ENCODE results near the gene GRIK4. TPM values are rescaled to one million over a fixed set of nuclear protein-coding genes. Genes with fewer than 3 reads are reported as not detected.

The GRIK4 gene
- total RNA-seq, 2 donors from 2014 or later, result 0.05 to 1.7 TPM

- peak; percentile 24 for DNase-seq (ENCODE audit: low spot score)
- H3K4me3 ChIP-seq, result peak overlapping the region; percentile 32 to 45
- intact Hi-C loops (cut with DNase I), result no loop called here
- H3K4me1 ChIP-seq (replicated peaks), result peaks cover 3% of the 10 kb centered on the region
- WGBS, result 3% methylated on average over 60 of the region's 72 CpGs
- H3K36me3 ChIP-seq, result no peaks in the 10 kb centered on the region
- TF ChIP-seq POLR2AphosphoS5 (IDR thresholded peaks at IDR 0.05), result no peak
- TF ChIP-seq, protein P1, sequence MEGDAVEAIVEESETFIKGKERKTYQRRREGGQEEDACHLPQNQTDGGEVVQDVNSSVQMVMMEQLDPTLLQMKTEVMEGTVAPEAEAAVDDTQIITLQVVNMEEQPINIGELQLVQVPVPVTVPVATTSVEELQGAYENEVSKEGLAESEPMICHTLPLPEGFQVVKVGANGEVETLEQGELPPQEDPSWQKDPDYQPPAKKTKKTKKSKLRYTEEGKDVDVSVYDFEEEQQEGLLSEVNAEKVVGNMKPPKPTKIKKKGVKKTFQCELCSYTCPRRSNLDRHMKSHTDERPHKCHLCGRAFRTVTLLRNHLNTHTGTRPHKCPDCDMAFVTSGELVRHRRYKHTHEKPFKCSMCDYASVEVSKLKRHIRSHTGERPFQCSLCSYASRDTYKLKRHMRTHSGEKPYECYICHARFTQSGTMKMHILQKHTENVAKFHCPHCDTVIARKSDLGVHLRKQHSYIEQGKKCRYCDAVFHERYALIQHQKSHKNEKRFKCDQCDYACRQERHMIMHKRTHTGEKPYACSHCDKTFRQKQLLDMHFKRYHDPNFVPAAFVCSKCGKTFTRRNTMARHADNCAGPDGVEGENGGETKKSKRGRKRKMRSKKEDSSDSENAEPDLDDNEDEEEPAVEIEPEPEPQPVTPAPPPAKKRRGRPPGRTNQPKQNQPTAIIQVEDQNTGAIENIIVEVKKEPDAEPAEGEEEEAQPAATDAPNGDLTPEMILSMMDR (IDR thresholded peaks at IDR 0.05), result peak in 1 of 4 experiments; percentile 26
- H3K27ac ChIP-seq, result peak overlapping the region; percentile 35 to 53
- H3K27me3 ChIP-seq (replicated peaks; ENCODE audit: insufficient read depth), result no peaks in the 10 kb centered on the region
- no peaks in the 10 kb centered on the region for H3K9me3 ChIP-seq
Measured at GRCh38 chr11:120985718-120986569, 474.4 kb downstream of the GRIK4 start.

DNA sequence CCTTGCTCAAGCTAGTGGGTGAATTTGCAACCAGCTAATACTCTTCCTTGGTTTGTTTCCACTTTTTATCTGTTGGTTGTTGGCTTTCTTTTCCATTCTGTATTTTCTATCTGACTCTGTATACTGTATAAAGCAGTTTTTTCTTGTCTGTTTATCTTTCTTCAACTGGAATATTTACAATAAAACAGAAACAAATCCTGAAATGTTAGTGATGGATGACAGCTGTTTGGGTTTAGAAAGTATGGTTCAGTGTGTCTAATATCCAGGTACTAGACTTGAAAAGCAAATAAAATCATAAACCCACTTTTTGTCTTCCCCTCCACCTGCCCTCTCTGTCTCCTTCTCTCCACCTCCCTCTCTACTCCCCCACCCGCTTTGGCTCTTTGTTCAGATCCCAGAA, 477.1 kb downstream of the GRIK4 start:
- TF ChIP-seq POLR2A (IDR thresholded peaks at IDR 0.05), result no peak
- TF ChIP-seq POLR2AphosphoS5 (IDR thresholded peaks at IDR 0.05), result no peak
- TF ChIP-seq, protein P1 (IDR thresholded peaks at IDR 0.05), result no peak
- no peaks in the 10 kb centered on the region for H3K36me3 ChIP-seq
- 91% methylated on average over 1 of the region's 1 CpG for WGBS
- H3K9me3 ChIP-seq, result no peaks in the 10 kb centered on the region
- H3K4me3 ChIP-seq, result no peak overlapping the region
- peaks cover 3% of the 10 kb centered on the region for H3K4me1 ChIP-seq (replicated peaks)
- intact Hi-C loops (cut with DNase I), result no loop called here
- H3K27me3 ChIP-seq (replicated peaks; ENCODE audit: insufficient read depth), result no peaks in the 10 kb centered on the region
- no peak overlapping the region for H3K27ac ChIP-seq
- no peak for DNase-seq (ENCODE audit: low spot score)

DNA sequence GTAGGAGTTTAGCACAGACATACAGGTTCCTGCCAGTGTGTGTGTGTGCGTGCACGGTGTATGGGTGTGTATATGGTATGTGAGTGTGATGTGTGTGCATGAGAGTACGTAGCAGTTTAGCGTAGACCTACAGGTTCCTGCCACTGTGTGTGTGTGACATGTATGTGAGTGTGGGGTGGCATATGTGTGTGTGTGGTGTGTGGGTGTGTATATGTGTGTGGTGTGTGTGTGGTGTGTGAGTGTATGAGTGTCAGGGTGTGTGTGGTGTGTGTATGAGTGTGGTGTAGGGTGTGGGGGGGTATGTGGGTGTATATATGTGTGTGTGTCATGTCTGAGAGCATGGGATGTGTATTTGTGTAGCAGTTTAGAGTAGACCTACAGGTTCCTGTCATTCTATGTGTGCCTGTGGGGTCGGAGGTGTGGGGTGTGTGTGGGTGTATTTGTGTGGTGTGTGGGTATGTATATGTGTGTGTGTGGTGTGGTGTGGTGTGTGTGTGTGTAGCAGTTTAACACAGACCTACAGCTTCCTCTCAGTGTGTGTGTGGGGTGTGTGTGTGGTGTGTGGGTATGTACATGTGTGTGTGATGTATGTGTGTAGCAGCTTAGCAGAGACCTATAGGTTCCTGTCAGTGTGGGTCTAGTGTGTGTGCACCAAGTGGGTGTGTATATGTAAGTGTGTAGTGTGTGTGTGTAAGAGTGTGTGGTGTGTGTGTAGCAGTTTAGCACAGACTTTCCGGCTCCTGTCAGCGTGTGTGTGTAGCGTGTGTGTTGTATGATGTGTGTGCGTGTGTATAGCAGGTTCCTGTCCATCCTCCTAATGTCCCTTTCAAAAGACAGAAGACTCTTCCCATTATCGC, 480.5 kb downstream of the GRIK4 start:
- 92% methylated on average over 10 of the region's 10 CpGs for whole genome bisulfite sequencing

GRCh38 chr11:120994091-120994859, 482.7 kb downstream of the GRIK4 start:
- intact Hi-C loops (cut with DNase I), result no loop called here
- no peaks in the 10 kb centered on the region for H3K36me3 ChIP-seq
- WGBS, result 15% methylated on average over 1 of the region's 1 CpG

More for the DNA sequence above, 480.5 kb downstream of the GRIK4 start:
- no peak for DNase-seq (ENCODE audit: low spot score)
- no peaks in the 10 kb centered on the region for H3K27me3 ChIP-seq (replicated peaks; ENCODE audit: insufficient read depth)
- TF ChIP-seq, protein P1 (IDR thresholded peaks at IDR 0.05), result no peak
- TF ChIP-seq POLR2A (IDR thresholded peaks at IDR 0.05) (no peak), POLR2AphosphoS5 (IDR thresholded peaks at IDR 0.05) (no peak)
- no peaks in the 10 kb centered on the region for H3K4me1 ChIP-seq (replicated peaks)
- H3K36me3 ChIP-seq, result no peaks in the 10 kb centered on the region
- no peak overlapping the region for H3K27ac ChIP-seq
- intact Hi-C loops (cut with DNase I), result no loop called here
- no peaks in the 10 kb centered on the region for H3K9me3 ChIP-seq
- H3K4me3 ChIP-seq, result no peak overlapping the region

More at GRCh38 chr11:120994091-120994859, 482.7 kb downstream of the GRIK4 start:
- H3K27me3 ChIP-seq (replicated peaks; ENCODE audit: insufficient read depth), result no peaks in the 10 kb centered on the region
- peak; percentile 71 for TF ChIP-seq POLR2AphosphoS5 (IDR thresholded peaks at IDR 0.05)
- TF ChIP-seq, protein P1 (IDR thresholded peaks at IDR 0.05), result no peak
- no peak for TF ChIP-seq POLR2A (IDR thresholded peaks at IDR 0.05)
- H3K27ac ChIP-seq, result no peak overlapping the region
- H3K4me1 ChIP-seq (replicated peaks), result no peaks in the 10 kb centered on the region
- peak; percentile 24 for DNase-seq (ENCODE audit: low spot score)
- H3K9me3 ChIP-seq, result no peaks in the 10 kb centered on the region
- H3K4me3 ChIP-seq, result no peak overlapping the region
